DMS53 treated with DMSO at 0.1 percent for 48 hours (cell line): ENCODE measurements around the gene TEKT2.

Experiments used
- DNase-seq: peaks from one replicate; lab custom pipeline; 2025; ENCODE audit not compliant: unreplicated experiment; lab: John Stamatoyannopoulos, UW

TEKT2 gene

DNA sequence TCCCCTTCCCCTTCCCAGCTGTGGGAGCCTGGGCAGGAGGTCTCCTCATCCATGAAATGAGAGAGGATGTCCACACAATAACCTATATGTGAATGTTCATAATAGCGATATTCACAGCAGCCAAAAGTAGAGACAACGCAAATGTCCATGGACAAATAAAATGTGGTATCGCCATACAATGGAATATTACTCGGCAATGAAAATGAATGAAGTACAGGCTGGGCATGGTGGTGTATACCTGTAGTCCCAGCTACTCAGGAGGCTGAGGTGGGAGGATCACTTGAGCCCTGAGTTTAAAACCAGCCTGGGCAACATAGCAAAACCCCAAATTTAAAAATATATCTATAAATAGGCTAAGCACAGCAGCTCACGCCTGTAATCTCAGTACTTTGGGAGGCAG lies 17.7 kb downstream of the TEKT2 start:
- no peak for DNase-seq

DNA sequence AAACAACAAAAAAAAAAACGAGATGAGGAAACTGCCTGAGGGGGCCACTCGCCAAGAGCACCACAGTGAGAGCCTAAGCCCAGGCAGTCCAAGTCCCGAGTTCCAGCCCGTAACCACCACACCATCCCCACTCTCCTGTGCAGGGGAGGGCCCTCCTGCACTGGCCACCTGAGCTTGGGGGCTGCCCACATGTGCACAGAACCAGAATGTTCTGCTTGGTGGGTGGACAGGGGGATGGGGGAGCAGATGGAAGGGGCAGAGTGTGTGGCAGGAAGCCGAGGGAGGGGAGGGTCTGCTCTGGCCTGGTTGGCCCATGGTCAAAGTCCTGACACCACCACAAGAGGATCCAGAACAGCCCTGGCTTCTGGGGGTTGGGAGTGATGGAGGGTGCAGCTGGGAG lies 22.4 kb downstream of the TEKT2 start:
- no peak for DNase-seq

DNA sequence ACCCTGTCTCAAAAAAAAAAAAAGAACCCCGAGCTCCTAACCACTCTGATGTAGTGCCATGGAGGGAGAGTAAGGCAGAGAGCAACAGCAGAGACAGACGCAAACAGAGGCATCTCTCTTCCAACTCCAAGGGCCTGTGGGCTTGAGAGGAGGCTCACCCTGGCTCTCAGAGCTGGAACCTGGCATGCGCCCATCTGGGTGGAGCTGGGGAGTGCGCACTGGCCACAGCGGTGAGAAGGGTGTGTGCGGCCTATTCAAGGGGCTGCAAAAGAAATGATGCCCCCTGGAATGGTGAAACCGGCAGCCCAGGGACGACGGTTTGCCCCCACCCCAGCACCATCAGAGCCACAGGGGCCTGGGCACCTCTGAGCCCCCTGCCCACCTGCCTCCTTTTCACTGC lies 23.5 kb downstream of the TEKT2 start:
- DNase-seq: no peak

DNA sequence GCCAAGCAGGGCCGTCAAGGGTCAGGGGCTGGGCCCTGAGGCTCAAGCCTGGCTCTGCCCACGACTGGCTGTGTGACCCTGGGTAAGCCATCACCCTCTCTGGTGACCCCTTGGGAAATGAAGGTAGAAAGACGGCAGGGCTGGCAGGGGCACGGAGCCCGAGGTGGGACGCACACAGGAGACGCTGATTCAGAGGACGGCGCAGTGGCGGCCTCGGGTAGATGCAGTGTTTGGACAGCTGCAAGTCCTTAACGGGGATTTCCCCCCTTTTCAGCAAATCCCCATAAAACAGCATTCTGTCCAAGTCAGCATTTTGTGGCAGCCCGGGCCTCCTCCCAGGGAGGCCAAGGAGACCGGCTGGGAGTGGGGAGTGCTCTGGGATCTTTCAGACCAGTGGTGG lies 24.4 kb downstream of the TEKT2 start:
- peak; percentile 11 for DNase-seq

DNA sequence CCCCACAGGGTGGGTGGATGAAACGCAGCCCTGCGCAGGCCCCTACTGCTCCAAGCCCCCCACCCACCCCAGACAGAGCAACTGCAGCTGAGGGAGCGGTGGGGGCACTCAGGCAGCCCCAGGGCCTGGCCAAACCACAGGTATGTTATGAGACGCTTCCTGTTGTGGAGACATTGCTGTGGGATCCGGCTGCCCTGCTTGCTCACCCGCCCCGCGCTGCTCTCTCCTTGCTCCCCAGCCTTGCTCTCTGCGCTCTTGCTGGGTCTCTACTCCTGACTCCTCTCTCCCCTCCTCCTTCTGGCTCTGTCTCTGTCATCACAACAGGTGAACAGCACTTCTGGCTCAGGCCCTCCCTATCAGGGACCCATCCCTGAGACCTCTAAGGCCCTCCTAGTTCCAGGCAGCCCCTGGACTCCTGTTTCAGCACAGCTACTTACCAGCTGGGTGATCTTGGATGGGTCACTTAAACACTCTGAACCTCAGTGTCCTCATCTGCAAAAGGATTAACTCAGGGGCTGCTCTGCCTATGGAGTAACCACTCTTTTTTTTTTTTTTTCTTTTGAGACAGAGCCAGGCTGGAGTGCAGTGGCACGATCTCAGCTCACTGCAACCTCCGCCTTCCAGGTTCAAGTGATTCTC lies 25.3 kb downstream of the TEKT2 start:
- no peak for DNase-seq

DNA sequence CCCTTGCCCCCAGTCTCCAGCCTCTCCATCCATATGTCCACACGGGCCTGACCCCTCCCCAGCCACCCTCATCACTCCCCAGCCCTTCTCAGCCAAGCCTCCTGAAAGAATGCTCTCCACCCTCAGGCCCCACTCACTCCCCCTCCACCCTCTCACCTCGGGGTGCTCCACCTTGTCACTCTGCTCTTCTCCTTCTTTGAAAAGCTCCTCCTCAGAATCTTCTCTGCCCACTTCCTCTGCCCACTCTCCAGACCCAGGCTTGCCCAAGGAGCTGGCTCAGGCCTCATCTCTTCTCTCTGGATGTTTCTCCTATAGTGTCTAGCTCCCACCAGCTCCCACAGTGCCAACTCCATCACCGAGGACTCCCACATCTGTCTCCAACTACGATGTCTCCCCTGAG lies 27.3 kb downstream of the TEKT2 start:
- DNase-seq: no peak

DNA sequence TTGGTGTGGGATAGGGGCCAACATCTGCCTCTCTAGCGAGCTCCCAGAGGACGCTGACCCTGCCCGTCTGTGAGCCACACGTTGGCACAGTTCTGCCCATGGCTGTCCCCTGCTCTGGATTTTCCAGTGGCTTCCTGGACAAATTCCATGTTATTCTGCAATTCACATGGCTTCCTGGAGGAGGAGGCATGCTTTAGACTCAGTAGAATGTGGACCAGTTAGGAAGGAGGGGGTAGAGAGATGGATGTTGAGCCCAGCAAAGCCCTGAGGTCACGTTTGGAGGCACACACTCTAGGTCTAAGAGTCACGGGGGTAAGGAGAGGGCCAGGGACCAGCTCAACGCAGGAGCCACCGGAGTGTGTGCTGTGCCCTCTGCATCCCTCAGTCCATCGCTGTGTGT lies 28.9 kb downstream of the TEKT2 start:
- DNase-seq: no peak

DNA sequence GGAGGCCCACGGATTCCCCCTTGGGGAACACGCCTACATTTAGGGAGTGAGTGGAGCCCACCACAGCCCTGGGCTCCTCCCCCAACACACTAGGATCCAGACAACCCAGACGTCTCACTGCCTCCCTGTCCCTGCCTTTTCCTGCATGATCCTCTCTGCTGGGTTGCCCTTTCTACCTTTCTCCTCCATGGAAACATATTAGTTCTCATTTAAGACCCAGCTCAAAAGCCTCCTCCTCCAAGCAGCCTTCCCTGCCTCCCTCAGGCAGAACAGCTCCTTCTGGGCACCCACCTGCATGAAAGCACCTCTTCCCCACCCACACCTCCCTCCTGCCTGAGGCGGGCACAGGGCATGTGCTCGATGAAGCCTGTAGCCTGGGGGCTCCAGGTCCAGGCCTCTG lies 30.5 kb downstream of the TEKT2 start:
- DNase-seq: no peak

DNA sequence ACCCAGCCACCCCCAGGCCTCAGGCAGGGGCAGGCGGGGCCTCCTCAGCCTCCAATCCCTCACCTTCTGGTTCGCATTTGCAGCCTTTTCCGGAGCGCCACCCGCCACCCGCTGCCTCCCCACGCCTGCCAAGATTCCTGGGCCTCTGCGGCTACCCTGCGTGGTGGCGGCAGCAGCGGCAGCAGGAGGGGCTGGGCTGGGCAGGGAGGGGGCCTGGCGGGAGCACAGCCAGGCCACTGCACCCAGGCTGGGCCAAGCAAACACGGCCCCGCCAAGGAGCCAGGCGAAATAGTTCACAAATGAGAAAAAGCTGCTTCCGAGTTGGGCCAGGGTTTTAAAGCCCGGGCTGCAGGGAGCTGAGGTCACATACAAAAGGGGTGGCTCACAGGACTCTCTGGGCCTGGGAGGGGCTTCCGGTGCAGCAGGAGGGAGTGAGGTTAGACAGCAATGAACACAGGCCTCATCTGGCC lies 31.3 kb downstream of the TEKT2 start:
- no peak for DNase-seq

DNA sequence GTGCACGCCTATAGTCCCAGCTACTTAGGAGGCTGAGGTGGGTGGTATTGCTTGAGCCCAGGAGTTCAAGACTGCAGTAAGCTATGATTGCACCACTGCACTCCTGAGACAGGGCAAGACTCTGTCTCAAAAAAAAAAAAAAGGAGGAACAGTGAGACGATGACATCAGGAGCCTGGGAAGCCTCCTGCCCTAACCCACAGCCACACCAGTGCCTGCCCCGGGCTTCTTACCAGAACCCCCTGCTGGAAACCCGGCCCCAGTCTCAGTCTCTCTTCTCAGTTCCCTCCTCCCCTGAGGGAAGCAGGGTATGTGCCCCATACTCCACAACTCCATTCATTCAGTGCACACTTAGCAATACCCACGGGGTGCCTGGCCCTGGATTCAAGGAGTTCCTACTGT lies 32.0 kb downstream of the TEKT2 start:
- DNase-seq: no peak

DNA sequence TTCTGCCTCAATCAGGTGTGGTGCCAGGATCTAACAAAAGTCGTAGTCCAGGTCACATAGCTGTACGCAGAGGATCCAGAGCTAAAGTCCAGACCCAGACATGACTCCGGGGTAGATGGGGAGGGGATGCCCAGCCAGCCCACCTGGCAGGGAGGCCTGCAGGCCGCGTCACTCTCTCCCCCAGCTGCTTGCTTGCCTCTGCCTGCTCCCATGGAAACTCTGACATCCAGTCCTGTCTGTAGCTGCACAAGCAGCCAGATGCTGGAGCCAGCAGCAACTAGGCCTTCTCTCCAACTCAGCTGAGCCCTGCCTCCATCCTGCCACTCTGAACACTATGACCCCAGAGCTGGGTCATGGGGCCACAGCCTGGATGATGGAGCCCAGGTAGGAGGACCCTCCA lies 33.0 kb downstream of the TEKT2 start:
- no peak for DNase-seq

DNA sequence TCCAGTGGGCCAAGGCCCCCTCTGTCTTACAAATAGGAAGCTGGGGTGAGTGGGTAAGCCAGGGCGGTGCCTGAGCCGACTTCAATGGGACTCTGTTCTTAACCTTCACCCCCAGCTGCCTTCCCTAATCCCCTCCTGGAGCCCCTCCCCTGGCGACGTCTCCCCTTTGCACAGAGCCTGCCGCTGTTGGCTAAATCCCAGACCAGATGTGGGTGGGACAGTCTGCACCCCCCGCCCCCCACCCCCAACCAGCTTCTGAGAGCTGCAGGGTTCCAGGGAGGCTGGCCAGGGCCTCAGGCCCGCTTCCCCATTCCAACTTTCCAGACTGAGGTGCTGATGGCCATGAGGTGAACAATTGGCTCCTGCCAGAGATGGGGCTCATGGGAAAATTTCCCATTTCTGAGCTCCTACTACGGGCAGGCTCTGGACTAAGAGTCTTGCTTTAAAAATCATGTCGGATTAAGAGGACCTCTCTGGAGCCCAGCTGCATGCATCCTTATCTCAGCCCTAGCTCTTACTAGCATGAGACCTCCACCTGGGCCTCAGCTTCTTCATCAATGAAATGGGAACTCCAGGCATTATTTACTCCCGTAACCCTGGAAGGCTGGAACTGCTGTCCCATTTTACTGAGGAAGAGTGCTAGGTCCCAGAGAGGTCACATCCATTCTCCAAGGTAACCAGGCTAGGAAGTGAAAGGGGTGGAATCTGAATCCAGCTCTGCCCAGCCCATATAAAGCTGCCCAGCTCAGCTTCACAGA lies 34.7 kb downstream of the TEKT2 start:
- DNase-seq: no peak

DNA sequence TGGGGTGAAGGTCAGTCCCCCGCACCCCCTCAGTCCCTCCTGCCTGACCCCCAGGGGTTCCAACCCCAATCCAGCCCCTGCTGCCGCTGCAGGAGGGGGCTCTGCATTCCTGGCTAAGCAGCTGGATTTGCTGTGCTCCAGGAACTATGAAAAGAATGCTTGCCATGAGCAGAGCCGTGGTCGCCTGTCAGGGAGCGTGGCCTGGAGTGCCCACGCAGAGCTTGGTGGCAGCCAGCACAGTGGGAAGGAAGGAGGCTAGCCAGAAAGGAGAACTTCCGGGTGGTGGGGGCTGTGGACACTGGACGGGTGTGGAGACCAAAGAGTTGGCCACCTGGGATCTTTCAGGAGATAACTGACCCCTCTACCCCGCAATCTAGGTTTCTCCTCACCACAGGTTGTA lies 35.6 kb downstream of the TEKT2 start:
- no peak for DNase-seq

DNA sequence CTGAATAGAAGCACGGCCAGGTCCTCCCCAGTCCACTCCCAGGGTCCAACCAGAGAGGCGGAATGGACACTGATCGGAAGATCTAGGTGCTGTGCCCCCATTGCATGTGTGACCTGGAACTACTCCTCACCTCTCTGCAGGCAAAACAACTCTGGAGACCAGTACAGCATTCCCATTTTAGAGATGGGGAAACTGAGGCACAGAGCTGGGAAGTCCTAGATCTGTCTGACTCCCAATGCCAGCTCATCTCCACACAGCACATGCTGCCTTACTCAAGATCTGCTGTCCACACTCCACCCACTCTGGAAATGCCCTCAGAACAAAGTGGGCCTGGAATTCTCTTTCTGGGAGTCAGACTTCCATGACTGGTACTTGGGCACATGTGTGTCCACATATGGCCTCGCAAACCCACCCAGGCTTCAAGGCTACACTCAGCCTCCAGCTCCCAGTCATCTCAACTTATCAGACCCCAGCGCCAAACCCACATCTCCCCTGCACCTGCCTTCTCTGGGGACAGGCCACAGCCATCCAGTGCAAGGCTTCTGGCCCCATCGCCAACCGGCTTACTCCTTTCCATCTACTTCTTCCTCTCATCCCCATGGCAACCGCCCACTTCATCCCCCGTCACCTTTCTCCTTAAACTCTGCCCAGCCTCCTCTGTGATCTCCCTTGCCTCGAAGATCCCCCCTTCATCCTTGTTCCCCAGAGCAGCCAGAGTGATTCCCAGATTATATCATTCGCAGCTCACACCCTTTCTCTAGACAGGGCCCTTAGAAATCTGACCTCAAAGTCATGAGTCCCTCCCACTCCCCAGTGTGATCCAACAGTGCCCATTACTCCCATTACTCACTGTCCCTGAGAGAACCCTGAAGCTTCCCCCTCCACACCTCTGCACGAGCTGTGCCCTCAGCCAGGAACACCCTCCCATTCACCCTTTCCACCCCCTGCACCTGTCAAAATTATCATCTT lies 38.5 kb downstream of the TEKT2 start:
- no peak for DNase-seq

DNA sequence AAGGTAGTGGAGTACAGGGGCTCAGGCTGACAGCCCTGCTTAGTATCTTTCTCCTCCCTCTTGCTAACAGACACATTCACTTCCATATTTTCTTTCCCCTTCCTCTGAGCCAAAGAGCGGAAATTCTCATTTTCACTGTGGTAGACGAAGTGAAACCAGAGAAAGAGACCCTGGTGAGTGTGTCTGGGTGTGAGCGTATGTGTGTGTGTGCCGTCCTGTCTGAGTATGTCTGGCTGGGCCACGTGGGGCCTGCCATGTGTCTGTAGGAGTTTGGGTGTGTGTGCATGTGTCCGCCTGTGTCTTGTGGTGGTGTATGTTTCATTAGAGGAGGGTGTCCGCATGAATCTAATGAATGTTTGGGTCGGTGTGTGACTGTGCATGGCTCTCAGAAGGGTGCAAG lies 39.5 kb downstream of the TEKT2 start:
- no peak for DNase-seq

DNA sequence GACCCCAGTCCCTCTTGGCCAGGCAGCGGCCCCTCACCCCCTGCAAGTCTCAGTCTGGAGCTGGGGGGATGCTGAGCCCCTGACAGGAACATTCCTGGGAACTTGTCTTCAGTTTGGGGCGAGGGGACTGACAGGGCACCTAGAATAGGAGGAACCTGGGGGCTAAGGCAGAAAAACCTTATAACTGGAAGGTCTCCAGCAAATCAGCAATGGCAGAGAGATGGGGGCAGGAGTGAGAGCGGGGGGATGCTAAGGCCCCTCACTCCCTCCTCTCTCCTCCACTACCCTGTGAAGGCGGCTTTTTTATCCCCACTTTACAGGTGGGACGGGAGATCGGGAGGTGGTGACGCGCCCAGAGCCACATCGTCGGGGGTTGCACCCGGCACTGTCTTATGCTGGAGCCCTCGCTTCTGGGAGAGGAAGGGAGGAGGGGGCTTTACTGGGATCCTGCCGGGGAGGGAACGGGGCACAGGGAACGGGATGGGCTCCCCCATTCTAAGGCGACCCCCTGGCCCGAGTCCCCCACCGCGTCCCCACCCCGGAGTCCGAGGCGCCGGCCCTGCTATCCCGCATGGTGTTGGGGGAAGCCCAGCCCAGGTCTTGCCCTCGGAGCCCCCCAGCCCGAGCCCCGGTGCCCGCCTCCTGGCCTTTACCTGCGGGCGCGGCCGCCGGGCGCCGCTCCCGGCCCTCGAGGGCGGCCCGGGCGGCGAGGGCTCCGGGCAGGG lies 40.7 kb downstream of the TEKT2 start:
- DNase-seq: no peak

DNA sequence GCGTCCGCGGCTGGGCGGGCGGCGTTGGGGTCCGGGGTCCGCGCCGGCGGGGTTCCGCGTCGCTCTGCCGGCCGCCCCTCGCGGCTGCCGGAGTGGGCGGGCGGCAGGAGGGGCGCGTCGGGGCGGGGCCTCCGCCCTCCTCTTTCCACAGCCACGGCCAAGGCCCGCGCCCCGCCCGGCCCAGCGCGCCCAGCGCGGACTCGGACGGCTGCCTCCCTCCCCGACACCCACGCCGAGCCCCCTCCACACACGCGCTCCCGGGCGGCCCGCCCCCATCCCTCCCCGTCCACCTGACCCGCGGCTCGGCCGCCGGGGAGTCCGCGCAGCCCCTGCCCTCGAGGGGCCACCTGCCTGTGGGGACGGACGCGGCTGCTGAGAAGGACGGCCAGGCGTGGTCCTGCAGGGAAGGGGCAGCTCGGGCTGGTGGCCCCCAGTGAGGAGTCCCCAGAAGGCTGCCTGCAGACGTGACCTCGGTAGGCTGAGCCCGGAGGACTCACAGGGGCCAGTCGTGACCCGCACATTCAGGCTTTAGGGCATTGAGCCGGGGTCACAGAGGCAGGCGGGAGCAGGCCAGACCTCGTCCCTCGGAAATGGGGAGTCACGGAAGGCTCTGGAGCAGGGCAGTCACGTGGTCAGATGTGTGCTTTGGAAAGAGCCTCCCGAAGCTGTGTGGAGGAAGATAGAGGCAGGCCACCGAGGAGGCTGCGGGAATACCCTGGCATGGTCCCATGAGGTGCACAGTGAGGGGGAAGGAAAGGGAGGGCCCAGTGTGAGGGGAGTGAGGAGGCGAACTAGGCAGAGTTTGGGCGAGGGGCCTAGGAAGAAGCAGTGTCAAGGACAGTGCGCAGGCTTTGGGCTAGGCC lies 41.5 kb downstream of the TEKT2 start, which contains the start of gene COL8A2:
COL8A2 (minus strand) TSS at position 94 of the 863 bp plus-strand sequence. CDS start 24,980 bp downstream, outside the sequence.
- no peak for DNase-seq

DNA sequence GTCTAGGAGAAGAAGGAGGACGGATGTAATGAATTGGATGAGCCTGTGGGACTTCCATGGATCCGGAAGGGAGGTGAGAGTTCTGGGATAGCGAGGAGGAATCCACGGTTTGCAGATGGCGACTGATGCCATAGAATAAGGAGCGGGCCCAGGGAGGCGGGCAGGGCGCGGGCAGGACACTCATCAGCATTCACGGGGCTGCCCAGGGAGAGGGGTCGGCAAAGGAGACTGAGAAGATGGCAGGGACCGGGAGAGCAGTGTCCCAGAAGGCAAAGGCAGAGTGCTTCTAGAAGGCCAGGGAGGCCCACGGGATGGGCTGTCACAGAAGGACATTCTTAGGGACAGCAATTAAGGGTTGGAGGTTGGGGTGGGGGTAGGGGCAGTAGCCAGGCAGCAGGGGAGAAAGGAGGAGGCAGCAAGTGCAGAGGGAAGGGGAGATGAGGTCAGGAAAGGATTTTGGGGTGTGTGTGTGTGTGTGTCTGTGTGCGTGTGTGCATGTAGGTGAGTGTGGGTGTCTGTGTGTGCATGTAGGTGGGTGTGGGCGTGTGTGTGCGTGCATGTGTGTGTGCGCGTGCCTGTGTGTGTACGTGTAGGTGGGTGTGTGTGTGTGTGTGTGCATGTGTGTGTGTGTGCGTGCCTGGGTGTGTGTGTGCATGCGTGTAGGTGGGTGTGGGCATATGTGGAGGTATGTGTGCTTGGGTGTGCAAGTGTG lies 42.3 kb downstream of the TEKT2 start:
- DNase-seq: no peak

DNA sequence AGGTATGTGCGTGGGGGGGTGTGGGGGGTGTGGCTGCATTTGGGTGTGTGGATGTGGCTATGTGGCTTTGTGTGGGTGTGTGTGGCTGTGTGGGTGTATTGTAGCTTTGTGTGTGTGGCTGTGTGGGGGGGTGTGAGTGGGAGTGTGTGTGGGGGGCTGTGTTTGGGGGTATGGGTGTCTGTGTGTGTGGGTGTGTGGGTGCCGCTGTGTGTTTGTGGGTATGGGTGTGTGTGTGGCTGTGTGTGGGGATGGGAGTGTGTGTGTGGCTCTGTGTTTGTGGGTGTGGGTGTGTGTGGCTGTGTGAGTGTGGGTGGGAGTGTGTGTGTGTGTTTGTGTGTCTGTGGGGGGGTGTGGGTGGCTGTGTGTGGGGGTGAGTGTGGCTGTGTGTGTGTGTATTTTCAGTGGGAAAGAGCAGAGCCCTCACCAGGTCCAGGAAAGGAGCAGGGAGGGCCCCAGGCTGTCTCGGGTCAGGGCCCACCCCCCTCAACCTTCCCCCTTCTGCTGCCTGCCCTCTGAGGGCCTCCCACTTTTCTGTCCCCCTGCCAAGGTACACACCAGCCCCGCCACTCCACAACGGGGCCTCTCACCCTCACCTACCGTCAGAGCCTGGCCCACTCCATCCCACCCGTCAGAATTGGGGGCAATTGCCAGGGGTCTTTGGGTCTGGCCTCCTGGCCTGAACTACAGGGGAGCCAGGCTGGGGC lies 43.1 kb downstream of the TEKT2 start:
- no peak for DNase-seq
